HT1080 (cell line): ENCODE data around the gene CCDC32. TPM values are rescaled to one million over a fixed set of nuclear protein-coding genes. Genes with fewer than 3 reads are reported as not detected.
A peak's percentile ranks its signal among the peaks of the same experiment; 100 is the strongest.

Experiments used
- DNase-seq: peaks from one replicate; pipeline ENCODE4 v3.0.0-alpha.2; 2015; ENCODE audit warnings: low read depth
- total RNA-seq: library from RNA; depleted of rRNA; stranded (reverse); fragments of >200 nt; shearing (Covaris generic); gene quantifications from 2 replicates; pipeline ENCODE4 v1.2.3, GENCODE V29; 2014

The CCDC32 gene
- total RNA-seq, 1 experiment from 2014 or later, result 19.5 TPM

- peak; percentile 54 for DNase-seq
Measured at GRCh38 chr15:40567111-40567510, 2.3 kb upstream of the CCDC32 start.

GRCh38 chr15:40565333-40566238, 744 bp upstream of the CCDC32 start:
- no peak for DNase-seq

GRCh38 chr15:40563426-40563825, 1.4 kb downstream of the CCDC32 start:
- DNase-seq, result no peak

- no peak for DNase-seq
Measured at GRCh38 chr15:40562691-40563090, 2.2 kb downstream of the CCDC32 start.

- no peak for DNase-seq
Measured at GRCh38 chr15:40558952-40559742, 5.7 kb downstream of the CCDC32 start.

- no peak for DNase-seq
Measured at GRCh38 chr15:40555876-40556275, 9.0 kb downstream of the CCDC32 start.

GRCh38 chr15:40554161-40554525, 10.7 kb downstream of the CCDC32 start:
- no peak for DNase-seq

GRCh38 chr15:40550341-40551037, 14.4 kb downstream of the CCDC32 start:
- DNase-seq, result no peak

GRCh38 chr15:40549894-40550293, 14.9 kb downstream of the CCDC32 start:
- DNase-seq, result no peak

- DNase-seq, result no peak
Measured at GRCh38 chr15:40548610-40549009, 16.2 kb downstream of the CCDC32 start.

- no peak for DNase-seq
Measured at GRCh38 chr15:40545457-40545856, 19.4 kb downstream of the CCDC32 start.

- no peak for DNase-seq
Measured at GRCh38 chr15:40543631-40544294, 21.1 kb downstream of the CCDC32 start.

GRCh38 chr15:40543082-40543481, 21.8 kb downstream of the CCDC32 start:
- no peak for DNase-seq

- DNase-seq, result no peak
Measured at GRCh38 chr15:40538976-40539375, 25.9 kb downstream of the CCDC32 start.

GRCh38 chr15:40536501-40536900, 28.3 kb downstream of the CCDC32 start:
- DNase-seq, result peak; percentile 51

GRCh38 chr15:40534371-40534770, 30.5 kb downstream of the CCDC32 start:
- peak; percentile 33 for DNase-seq

- no peak for DNase-seq
Measured at GRCh38 chr15:40533763-40534364, 31.0 kb downstream of the CCDC32 start.

GRCh38 chr15:40528801-40529200, 36.0 kb downstream of the CCDC32 start:
- DNase-seq, result no peak

- no peak for DNase-seq
Measured at GRCh38 chr15:40525855-40526254, 39.0 kb downstream of the CCDC32 start.

- DNase-seq, result no peak
Measured at GRCh38 chr15:40523611-40524010, 41.2 kb downstream of the CCDC32 start.

- DNase-seq, result no peak
Measured at GRCh38 chr15:40516322-40516721, 48.5 kb downstream of the CCDC32 start.
